ENCODE measurements around the gene SEMA3D.

GRCh38 chr7:85075864-85076263 is 111.0 kb downstream of the SEMA3D start:
- no peak for TF ChIP-seq CTCF (IDR thresholded peaks at IDR 0.05)
- TF ChIP-seq EZH2 (IDR thresholded peaks at IDR 0.05; ENCODE audit: borderline replicate concordance, insufficient read depth, low read depth, low read length, poor library complexity, severe bottlenecking) = no peak

Data from B cell (primary cell).